ENCODE measurements around the gene FBXO17.

FBXO17 gene

DNA sequence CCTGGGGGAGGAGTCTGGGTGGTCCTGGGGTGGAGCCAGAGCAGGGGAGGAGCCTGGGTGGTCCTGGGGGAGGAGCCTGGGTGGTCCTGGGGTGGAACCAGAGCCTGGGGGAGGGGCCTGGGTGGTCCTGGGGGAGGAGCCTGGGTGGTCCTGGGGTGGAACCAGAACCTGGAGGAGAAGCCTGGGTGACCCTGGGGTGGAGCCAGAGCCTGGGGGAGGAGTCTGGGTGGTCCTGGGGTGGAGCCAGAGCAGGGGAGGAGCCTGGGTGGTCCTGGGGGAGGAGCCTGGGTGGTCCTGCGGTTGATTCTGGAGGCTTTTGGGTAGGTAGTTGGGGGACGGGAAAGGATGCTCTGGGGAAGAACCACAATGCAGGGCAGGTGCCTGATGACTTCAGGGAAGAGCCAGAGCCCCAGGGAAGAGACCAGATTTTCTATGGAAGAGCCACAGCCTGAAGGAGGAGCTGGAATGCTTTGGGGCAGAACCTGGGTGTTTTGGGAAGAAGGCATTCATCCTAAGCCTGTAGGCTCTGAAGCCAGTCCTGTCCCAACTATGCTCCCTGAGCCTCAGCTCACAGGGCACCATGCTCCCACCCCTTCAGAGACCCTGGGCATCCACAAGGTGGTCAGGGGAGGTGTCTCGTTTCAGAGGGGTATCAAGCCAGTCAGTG, 29.8 kb downstream of the FBXO17 start:
- no peaks in the 10 kb centered on the region for H3K9me2 ChIP-seq (replicated peaks; ENCODE audit: control insufficient read depth, low read length)
- H3K27me3 ChIP-seq (ENCODE audit: control insufficient read depth, low read length): no peaks in the 10 kb centered on the region; the same call in 1 of the 2 replicates
- no peaks in the 10 kb centered on the region; the same call in 1 of the 2 replicates for H3F3A ChIP-seq (ENCODE audit: control insufficient read depth, insufficient read depth)
- no peak overlapping the region for H3K4me3 ChIP-seq (ENCODE audit: low read length)
- H3K79me2 ChIP-seq (ENCODE audit: control insufficient read depth, low read length): no peaks in the 10 kb centered on the region
- no peaks in the 10 kb centered on the region for H3K36me3 ChIP-seq (ENCODE audit: control insufficient read depth, low read length)
- TF ChIP-seq, protein P1, sequence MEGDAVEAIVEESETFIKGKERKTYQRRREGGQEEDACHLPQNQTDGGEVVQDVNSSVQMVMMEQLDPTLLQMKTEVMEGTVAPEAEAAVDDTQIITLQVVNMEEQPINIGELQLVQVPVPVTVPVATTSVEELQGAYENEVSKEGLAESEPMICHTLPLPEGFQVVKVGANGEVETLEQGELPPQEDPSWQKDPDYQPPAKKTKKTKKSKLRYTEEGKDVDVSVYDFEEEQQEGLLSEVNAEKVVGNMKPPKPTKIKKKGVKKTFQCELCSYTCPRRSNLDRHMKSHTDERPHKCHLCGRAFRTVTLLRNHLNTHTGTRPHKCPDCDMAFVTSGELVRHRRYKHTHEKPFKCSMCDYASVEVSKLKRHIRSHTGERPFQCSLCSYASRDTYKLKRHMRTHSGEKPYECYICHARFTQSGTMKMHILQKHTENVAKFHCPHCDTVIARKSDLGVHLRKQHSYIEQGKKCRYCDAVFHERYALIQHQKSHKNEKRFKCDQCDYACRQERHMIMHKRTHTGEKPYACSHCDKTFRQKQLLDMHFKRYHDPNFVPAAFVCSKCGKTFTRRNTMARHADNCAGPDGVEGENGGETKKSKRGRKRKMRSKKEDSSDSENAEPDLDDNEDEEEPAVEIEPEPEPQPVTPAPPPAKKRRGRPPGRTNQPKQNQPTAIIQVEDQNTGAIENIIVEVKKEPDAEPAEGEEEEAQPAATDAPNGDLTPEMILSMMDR (IDR thresholded peaks at IDR 0.05; ENCODE audit: low read depth, low read length, poor library complexity, severe bottlenecking): no peak
- no peak for TF ChIP-seq EZH2phosphoT487 (IDR thresholded peaks at IDR 0.05; ENCODE audit: borderline replicate concordance, low read length)
- no peaks in the 10 kb centered on the region for H3K4me1 ChIP-seq (ENCODE audit: control insufficient read depth, low read length)
- no peak overlapping the region for H3K4me2 ChIP-seq (ENCODE audit: low read length)
- no peaks in the 10 kb centered on the region for H4K20me1 ChIP-seq (ENCODE audit: control insufficient read depth, insufficient read depth, low read depth, low read length)
- no peaks in the 10 kb centered on the region for H3K9me3 ChIP-seq (ENCODE audit: control insufficient read depth, insufficient read depth, low read length)
- no peak overlapping the region for H3K27ac ChIP-seq (ENCODE audit: low read depth, low read length)

DNA sequence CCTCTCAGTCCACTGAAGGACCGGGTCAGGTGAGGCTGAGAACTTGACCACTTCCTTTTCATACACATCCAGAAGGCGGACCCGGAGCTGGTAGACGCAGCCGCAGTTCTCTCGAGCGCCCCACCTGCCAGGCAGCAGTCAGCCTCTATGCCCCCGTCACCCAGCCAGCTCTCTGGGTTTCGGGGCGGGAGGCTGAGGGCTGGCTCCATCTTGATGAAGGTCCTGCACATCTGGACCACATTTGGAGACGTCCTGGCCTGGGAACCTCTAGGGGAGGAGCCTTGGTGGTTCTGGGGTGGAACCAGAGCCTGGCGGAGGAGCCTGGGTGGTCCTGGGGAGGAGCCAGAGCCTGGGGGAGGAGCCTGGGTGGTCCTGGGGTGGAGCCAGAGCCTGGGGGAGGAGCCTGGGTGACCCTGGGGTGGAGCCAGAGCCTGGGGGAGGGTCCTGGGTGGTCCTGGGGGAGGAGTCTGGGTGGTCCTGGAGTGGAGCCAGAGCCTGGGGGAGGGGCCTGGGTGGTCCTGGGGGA, 30.5 kb downstream of the FBXO17 start:
- Histone ChIP-seq H3K27ac (ENCODE audit: low read depth, low read length) (no peak overlapping the region), H3K4me2 (ENCODE audit: low read length) (no peak overlapping the region), H4K20me1 (ENCODE audit: control insufficient read depth, insufficient read depth, low read depth, low read length) (no peaks in the 10 kb centered on the region), H3K36me3 (ENCODE audit: control insufficient read depth, low read length) (no peaks in the 10 kb centered on the region), H3K4me3 (ENCODE audit: low read length) (no peak overlapping the region), H3K4me1 (ENCODE audit: control insufficient read depth, low read length) (no peaks in the 10 kb centered on the region), H3F3A (ENCODE audit: control insufficient read depth, insufficient read depth) (no peaks in the 10 kb centered on the region; the same call in 1 of the 2 replicates), H3K27me3 (ENCODE audit: control insufficient read depth, low read length) (no peaks in the 10 kb centered on the region; the same call in 1 of the 2 replicates), H3K79me2 (ENCODE audit: control insufficient read depth, low read length) (no peaks in the 10 kb centered on the region), H3K9me2 (replicated peaks; ENCODE audit: control insufficient read depth, low read length) (no peaks in the 10 kb centered on the region), H3K9me3 (ENCODE audit: control insufficient read depth, insufficient read depth, low read length) (no peaks in the 10 kb centered on the region)
- no peak for TF ChIP-seq EZH2phosphoT487 (IDR thresholded peaks at IDR 0.05; ENCODE audit: borderline replicate concordance, low read length)
- TF ChIP-seq, protein P1 (IDR thresholded peaks at IDR 0.05; ENCODE audit: low read depth, low read length, poor library complexity, severe bottlenecking): no peak

DNA sequence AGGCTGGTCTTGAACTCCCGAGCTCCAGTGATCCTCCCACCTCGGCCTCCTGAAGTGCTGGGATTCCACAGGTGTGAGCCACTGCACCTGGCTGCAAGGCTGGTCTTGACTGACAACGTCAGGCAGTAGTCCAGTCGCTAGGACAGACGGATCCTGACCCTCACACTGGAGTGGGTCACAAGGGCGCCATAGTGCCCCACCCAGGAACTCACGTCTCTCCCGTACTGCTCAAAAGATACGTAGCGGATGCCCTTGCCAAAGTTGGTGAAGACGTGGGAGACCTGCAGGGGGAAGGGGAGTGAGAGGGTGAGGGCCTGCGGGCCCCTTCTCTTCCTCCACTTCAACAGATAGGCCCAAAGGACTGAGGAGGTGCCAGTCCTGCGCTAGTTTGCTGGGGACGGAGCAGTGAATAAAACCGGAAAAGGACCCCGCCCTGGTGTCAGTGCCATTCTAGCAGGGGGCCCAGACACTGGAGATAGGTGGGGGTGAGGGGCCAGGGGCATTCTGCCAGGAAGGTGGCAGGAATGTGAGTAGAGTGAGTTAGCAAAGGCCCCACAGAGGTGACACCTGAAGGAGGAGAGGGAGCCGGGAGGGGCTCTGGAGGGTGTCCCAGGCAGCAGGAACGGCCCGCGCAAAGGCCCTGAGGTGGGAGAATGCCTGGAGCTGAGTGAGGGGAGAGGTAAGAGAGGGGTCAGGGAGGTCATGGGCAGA, 32.9 kb downstream of the FBXO17 start:
- H3K4me2 ChIP-seq (ENCODE audit: low read length): no peak overlapping the region
- no peaks in the 10 kb centered on the region for H3K36me3 ChIP-seq (ENCODE audit: control insufficient read depth, low read length)
- no peaks in the 10 kb centered on the region; the same call in 1 of the 2 replicates for H3F3A ChIP-seq (ENCODE audit: control insufficient read depth, insufficient read depth)
- H4K20me1 ChIP-seq (ENCODE audit: control insufficient read depth, insufficient read depth, low read depth, low read length): no peaks in the 10 kb centered on the region
- no peak overlapping the region for H3K4me3 ChIP-seq (ENCODE audit: low read length)
- no peaks in the 10 kb centered on the region for H3K9me2 ChIP-seq (replicated peaks; ENCODE audit: control insufficient read depth, low read length)
- H3K4me1 ChIP-seq (ENCODE audit: control insufficient read depth, low read length): no peaks in the 10 kb centered on the region
- no peaks in the 10 kb centered on the region for H3K79me2 ChIP-seq (ENCODE audit: control insufficient read depth, low read length)
- H3K27ac ChIP-seq (ENCODE audit: low read depth, low read length): no peak overlapping the region
- TF ChIP-seq, protein P1 (IDR thresholded peaks at IDR 0.05; ENCODE audit: low read depth, low read length, poor library complexity, severe bottlenecking): no peak
- no peak for TF ChIP-seq EZH2phosphoT487 (IDR thresholded peaks at IDR 0.05; ENCODE audit: borderline replicate concordance, low read length)
- no peaks in the 10 kb centered on the region for H3K9me3 ChIP-seq (ENCODE audit: control insufficient read depth, insufficient read depth, low read length)
- no peaks in the 10 kb centered on the region; the same call in 1 of the 2 replicates for H3K27me3 ChIP-seq (ENCODE audit: control insufficient read depth, low read length)
